Lower lobe of right lung (tissue), 2 donors: ENCODE results near the gene ASB5. TPM values are rescaled to one million over a fixed set of nuclear protein-coding genes. Genes with fewer than 3 reads are reported as not detected.

Experiments used
- ATAC-seq, 2 donors: fragments of 200-7000 bp; cut with Tn5 transposase; one replicate each; pipeline ENCODE4 v1.9.1; 2020 to 2022; ENCODE audit warnings: mild to moderate bottlenecking in 2 of 2, moderate library complexity in 2 of 2
- DNase-seq: peaks from one replicate; pipeline ENCODE4 v3.0.0-alpha.2; 2020
- H3K27ac ChIP-seq: fragments of 200-600 bp; one replicate; pipeline ENCODE4 v1.8.0; 2022
- H3K27me3 ChIP-seq: fragments of 200-600 bp; one replicate; pipeline ENCODE4 v1.8.0; 2022; ENCODE audit warnings: low read depth
- H3K36me3 ChIP-seq: fragments of 200-600 bp; one replicate; pipeline ENCODE4 v1.8.0; 2022; ENCODE audit warnings: mild to moderate bottlenecking
- H3K4me1 ChIP-seq: fragments of 200-600 bp; one replicate; pipeline ENCODE4 v1.8.0; 2022
- H3K4me3 ChIP-seq: fragments of 200-600 bp; one replicate; pipeline ENCODE4 v1.8.0; 2022; ENCODE audit warnings: mild to moderate bottlenecking
- H3K9me3 ChIP-seq: fragments of 200-600 bp; one replicate; pipeline ENCODE4 v1.8.0; 2022
- CTCF ChIP-seq: fragments of 200-600 bp; IDR thresholded peaks from one replicate; pipeline ENCODE4 v1.8.0; 2022; ENCODE audit warnings: antibody characterized with exemption, mild to moderate bottlenecking
- intact Hi-C: fragments of 100-400 bp; cut with DNase I; formaldehyde crosslinking; loops from one replicate; pipeline ENCODE4 v1.11.0; 2022
- total RNA-seq: library from RNA; stranded (reverse); fragmentation: NEBNext Ultra II Directional; extraction: Animal tissue kit (Norgen Biotek cat#: 25700); gene quantifications from one replicate; pipeline ENCODE4 v1.2.1, GENCODE V29; 2021
- donor health status: DM: no; HTN: yes; CAD: no; lungs with severe emphysema.

Gene ASB5
- total RNA-seq, 1 donor from 2014 or later = not detected

GRCh38 chr4:176271749-176272148 lies 2.7 kb upstream of the ASB5 start:
- no peak for DNase-seq
- no peaks in the 10 kb centered on the region for H3K27me3 ChIP-seq
- H3K9me3 ChIP-seq = no peaks in the 10 kb centered on the region
- TF ChIP-seq CTCF = no peak
- no peak overlapping the region for H3K4me3 ChIP-seq
- H3K4me1 ChIP-seq = no peaks in the 10 kb centered on the region
- no peak for ATAC-seq
- no peaks in the 10 kb centered on the region for H3K36me3 ChIP-seq
- intact Hi-C loops = no loop called here
- no peak overlapping the region for H3K27ac ChIP-seq

GRCh38 chr4:176270669-176271068 lies 1.6 kb upstream of the ASB5 start:
- no peak for TF ChIP-seq CTCF

GRCh38 chr4:176266026-176266425 lies 3.0 kb downstream of the ASB5 start:
- Histone ChIP-seq H3K4me3 (no peak overlapping the region), H3K27ac (no peak overlapping the region), H3K4me1 (no peaks in the 10 kb centered on the region), H3K27me3 (no peaks in the 10 kb centered on the region), H3K9me3 (no peaks in the 10 kb centered on the region), H3K36me3 (no peaks in the 10 kb centered on the region)
- ATAC-seq = no peak
- intact Hi-C loops = no loop called here
- no peak for DNase-seq
- no peak for TF ChIP-seq CTCF

More at GRCh38 chr4:176270669-176271068, 1.6 kb upstream of the ASB5 start:
- Histone ChIP-seq H3K27me3 (no peaks in the 10 kb centered on the region), H3K27ac (no peak overlapping the region), H3K9me3 (no peaks in the 10 kb centered on the region), H3K4me1 (no peaks in the 10 kb centered on the region), H3K36me3 (no peaks in the 10 kb centered on the region), H3K4me3 (no peak overlapping the region)
- intact Hi-C loops = no loop called here
- DNase-seq = no peak
- ATAC-seq = no peak

- intact Hi-C loops = no loop called here
- Histone ChIP-seq H3K4me1 (no peaks in the 10 kb centered on the region), H3K9me3 (no peaks in the 10 kb centered on the region), H3K4me3 (no peak overlapping the region), H3K27me3 (no peaks in the 10 kb centered on the region), H3K36me3 (no peaks in the 10 kb centered on the region), H3K27ac (no peak overlapping the region)
- ATAC-seq (no peak), DNase-seq (no peak)
- no peak for TF ChIP-seq CTCF
Measured at GRCh38 chr4:176262243-176262642, 6.8 kb downstream of the ASB5 start.

GRCh38 chr4:176261481-176261880 lies 7.5 kb downstream of the ASB5 start:
- no peaks in the 10 kb centered on the region for H3K27me3 ChIP-seq
- no peak for TF ChIP-seq CTCF
- DNase-seq = no peak
- H3K4me3 ChIP-seq = no peak overlapping the region
- no peak for ATAC-seq
- no peak overlapping the region for H3K27ac ChIP-seq
- no peaks in the 10 kb centered on the region for H3K9me3 ChIP-seq
- H3K36me3 ChIP-seq = no peaks in the 10 kb centered on the region
- intact Hi-C loops = no loop called here
- no peaks in the 10 kb centered on the region for H3K4me1 ChIP-seq

GRCh38 chr4:176261018-176261417 lies 8.0 kb downstream of the ASB5 start:
- Histone ChIP-seq H3K4me1 (no peaks in the 10 kb centered on the region), H3K27me3 (no peaks in the 10 kb centered on the region), H3K36me3 (no peaks in the 10 kb centered on the region), H3K9me3 (no peaks in the 10 kb centered on the region), H3K27ac (no peak overlapping the region), H3K4me3 (no peak overlapping the region)
- no peak for ATAC-seq
- intact Hi-C loops = no loop called here
- DNase-seq = no peak
- no peak for TF ChIP-seq CTCF
